Measurements from ENCODE around the gene SLC35G3. TPM values are rescaled to one million over a fixed set of nuclear protein-coding genes. Genes with fewer than 3 reads are reported as not detected.
"Not testable (repeated sequence)": the region's sequence is repeated elsewhere in the genome, so short reads cannot be mapped to it uniquely, and the experiment has no call there.

The SLC35G3 gene
- total RNA-seq, 2 donors from 2014 or later = not detected

DNA sequence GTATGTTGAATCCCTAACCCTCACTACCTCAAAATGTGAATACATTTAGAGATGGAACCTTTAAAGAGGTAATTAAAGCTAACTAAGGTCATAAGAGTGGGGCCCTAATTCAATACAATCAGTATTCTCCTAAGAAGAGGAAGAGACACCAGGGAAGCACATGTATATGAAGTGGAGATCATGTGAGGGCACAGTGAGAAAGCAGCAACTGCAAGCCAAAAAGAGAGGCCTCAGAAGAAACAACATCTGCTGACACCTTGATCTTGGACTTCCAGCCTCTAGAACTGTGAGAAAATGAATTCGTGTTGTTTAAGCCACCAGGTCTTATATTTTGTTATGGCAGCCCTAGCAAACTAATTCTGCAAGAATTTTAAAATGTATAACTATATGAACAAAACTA, 35.4 kb upstream of the SLC35G3 start:
- Mint-ChIP-seq H3K27me3 (ENCODE audit: low read depth) (no peaks in the 10 kb centered on the region), H3K9me3 (no peaks in the 10 kb centered on the region), H3K4me1 (ENCODE audit: low read depth) (peaks cover 41% of the 10 kb centered on the region), H3K36me3 (ENCODE audit: insufficient read depth in 2 of 2) (peaks cover 0 to 1% of the 10 kb centered on the region in 2 donors), H3K4me3 (no peak overlapping the region), H3K27ac (no peak overlapping the region)
- DNase-seq = no peak
- ATAC-seq (replicated peaks in 1 of 2) = no peak

DNA sequence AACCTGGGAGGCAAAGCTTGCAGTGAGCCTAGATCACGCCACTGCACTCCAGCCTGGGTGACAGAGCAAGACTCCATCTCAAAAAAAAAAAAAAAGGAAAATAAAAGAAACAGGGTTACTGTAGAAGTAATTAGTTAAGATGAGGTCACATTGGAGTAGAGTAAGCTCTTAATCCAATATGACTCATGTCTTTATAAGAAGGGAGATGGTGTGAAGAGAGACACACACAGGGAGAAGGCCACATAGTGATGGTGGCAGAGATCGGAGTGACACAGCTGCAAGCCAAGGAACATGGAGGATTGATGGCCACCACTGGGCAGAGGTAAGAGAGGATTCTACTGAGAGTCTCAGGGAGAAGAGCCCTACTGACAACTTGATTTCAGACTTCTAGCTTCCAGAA, 33.4 kb upstream of the SLC35G3 start:
- no peak overlapping the region for H3K27ac Mint-ChIP-seq
- peaks cover 1 to 5% of the 10 kb centered on the region in 2 donors for H3K9me3 Mint-ChIP-seq
- peaks cover 37% of the 10 kb centered on the region for H3K4me1 Mint-ChIP-seq (ENCODE audit: low read depth)
- H3K36me3 Mint-ChIP-seq (ENCODE audit: insufficient read depth in 2 of 2) = peaks cover 7 to 12% of the 10 kb centered on the region in 2 donors
- DNase-seq (no peak), ATAC-seq (replicated peaks in 1 of 2) (peak in 1 of 2 donors; percentile 32)
- H3K4me3 Mint-ChIP-seq = no peak overlapping the region
- H3K27me3 Mint-ChIP-seq (ENCODE audit: low read depth) = no peaks in the 10 kb centered on the region

DNA sequence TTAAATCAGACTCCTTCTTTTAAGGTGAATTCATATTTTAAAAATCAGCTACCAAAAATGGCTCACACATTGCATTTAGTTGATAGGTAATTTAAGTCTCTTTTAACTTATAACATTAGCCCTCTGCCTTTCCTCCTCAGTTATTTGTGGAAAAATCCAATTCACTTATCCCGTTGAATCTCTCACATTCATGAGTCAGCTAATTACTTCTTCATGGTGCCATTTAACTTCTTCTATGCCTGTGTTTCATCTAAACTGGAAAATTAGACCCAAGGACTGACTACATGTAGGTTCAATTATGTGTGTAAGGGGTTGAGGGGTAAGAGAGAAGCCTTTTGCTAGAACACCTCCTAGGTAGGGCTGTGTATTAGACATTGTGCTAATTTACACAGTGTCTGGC, 30.2 kb upstream of the SLC35G3 start:
- Mint-ChIP-seq H3K27me3 (ENCODE audit: low read depth) (no peaks in the 10 kb centered on the region), H3K36me3 (ENCODE audit: insufficient read depth in 2 of 2) (peaks cover 13 to 16% of the 10 kb centered on the region in 2 donors), H3K4me1 (ENCODE audit: low read depth) (peaks cover 25% of the 10 kb centered on the region), H3K9me3 (peaks cover 4 to 7% of the 10 kb centered on the region in 2 donors), H3K4me3 (peak overlapping the region in 1 of 2 donors; percentile 39), H3K27ac (no peak overlapping the region)
- DNase-seq (no peak), ATAC-seq (replicated peaks in 1 of 2) (no peak)

DNA sequence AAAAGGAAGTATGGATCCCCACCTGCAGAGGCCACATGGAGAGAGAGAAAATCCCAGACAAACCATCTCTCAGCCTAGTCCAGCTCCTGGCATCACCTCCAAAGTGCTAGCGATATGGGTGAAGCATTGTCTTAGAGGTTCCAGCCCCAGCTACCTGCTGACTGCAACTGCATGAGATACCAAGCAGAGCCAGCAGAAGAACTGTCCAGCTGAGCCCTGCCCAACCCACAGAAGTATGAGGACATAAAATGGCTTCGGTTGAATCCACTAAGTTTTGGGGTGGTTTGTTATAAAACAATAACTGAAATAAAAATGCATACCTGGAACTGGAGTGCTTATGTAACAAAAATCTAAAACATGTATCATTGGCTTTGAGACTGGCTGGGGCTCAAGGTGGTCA, 28.3 kb upstream of the SLC35G3 start:
- Mint-ChIP-seq H3K36me3 (ENCODE audit: insufficient read depth in 2 of 2) (peaks cover 13 to 16% of the 10 kb centered on the region in 2 donors), H3K27ac (no peak overlapping the region), H3K4me1 (ENCODE audit: low read depth) (peaks cover 27% of the 10 kb centered on the region), H3K27me3 (ENCODE audit: low read depth) (no peaks in the 10 kb centered on the region), H3K4me3 (no peak overlapping the region), H3K9me3 (peaks cover 4 to 7% of the 10 kb centered on the region in 2 donors)
- ATAC-seq (replicated peaks in 1 of 2) (no peak), DNase-seq (no peak)

DNA sequence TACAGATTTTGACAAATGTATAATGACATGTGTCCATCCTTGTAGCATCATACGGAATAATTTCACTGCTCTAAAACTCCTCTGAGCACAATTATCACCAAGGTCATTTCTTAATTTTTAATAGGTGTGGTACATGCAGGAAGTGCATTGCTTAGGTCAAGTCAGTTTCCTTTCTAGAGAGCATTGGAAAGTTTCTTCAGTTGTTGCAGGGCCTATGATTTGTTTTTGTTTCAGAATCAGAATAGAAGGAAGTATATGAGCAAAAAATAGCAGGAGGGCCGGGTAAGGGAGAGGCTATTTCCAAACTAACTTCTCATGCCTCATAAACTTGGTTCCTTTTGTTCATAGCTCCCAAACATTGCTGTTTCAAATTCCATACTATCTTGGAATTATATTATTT, 24.7 kb upstream of the SLC35G3 start:
- ATAC-seq (replicated peaks in 1 of 2) (no peak), DNase-seq (no peak)
- peak overlapping the region; percentile 65 to 94 for H3K4me3 Mint-ChIP-seq
- H3K27me3 Mint-ChIP-seq (ENCODE audit: low read depth) = peaks cover 5% of the 10 kb centered on the region
- H3K9me3 Mint-ChIP-seq = peaks cover 4 to 7% of the 10 kb centered on the region in 2 donors
- H3K27ac Mint-ChIP-seq = peak overlapping the region; percentile 94
- H3K36me3 Mint-ChIP-seq (ENCODE audit: insufficient read depth in 2 of 2) = peaks cover 11 to 16% of the 10 kb centered on the region in 2 donors
- peaks cover 58% of the 10 kb centered on the region for H3K4me1 Mint-ChIP-seq (ENCODE audit: low read depth)

DNA sequence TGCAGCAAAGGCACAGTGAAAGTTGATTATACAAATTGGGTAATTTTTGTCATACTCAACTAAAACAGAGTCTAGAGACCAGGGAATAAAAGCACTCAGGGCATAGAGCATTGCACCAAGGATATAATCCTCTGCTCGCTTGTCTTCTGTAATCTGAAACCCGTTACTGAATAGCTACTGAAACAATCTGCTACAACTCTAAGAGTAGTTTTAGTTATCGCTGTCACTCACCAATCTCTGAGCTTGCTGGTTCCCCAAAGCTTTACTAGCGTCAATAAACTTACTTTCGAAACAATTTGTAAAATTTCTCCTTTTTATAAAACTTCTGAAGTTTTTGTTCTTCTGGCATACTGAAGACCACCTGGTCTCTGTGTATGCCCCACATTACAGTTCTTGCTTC, 22.9 kb upstream of the SLC35G3 start:
- ATAC-seq (replicated peaks in 1 of 2) (no peak), DNase-seq (no peak)
- Mint-ChIP-seq H3K27ac (no peak overlapping the region), H3K27me3 (ENCODE audit: low read depth) (peaks cover 5% of the 10 kb centered on the region), H3K4me3 (peak overlapping the region in 1 of 2 donors; percentile 22), H3K4me1 (ENCODE audit: low read depth) (peaks cover 76% of the 10 kb centered on the region), H3K9me3 (peaks cover 2 to 5% of the 10 kb centered on the region in 2 donors), H3K36me3 (ENCODE audit: insufficient read depth in 2 of 2) (peaks cover 4 to 8% of the 10 kb centered on the region in 2 donors)

DNA sequence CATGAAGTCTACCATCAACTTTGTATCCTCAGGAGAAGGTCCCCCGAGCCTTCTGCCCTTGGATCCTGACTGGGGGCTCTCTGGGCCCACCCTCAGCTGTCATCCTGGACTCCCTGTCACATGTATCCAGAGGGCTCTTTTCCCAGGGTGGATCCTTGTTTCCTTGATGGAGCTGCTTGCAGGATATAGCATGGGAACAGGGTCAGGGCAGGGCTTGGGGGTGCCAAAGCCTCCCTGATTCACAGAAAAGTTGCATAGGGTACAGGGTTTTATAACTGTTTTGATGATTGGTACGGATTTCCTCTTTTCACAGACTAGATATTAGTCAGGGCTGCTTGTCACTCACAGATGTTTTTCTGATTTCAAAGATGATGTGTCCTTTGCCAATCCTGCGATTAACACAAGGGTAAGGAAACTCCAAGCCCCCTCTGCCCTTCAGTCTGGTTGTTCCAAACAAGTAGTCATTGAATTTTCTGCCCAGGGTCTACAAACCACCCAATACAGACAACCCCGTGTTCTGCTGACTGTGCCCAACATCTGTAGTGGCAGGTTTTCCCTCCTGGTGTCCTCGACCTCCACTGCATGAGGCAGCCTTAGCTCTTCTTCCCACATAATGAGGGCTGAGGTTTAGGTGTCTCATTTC, 20.6 kb upstream of the SLC35G3 start:
- Mint-ChIP-seq H3K27me3 (ENCODE audit: low read depth) (peaks cover 5% of the 10 kb centered on the region), H3K9me3 (peaks cover 0 to 3% of the 10 kb centered on the region in 2 donors), H3K4me3 (peak overlapping the region; percentile 82 to 89), H3K4me1 (ENCODE audit: low read depth) (peaks cover 90% of the 10 kb centered on the region), H3K36me3 (ENCODE audit: insufficient read depth in 2 of 2) (peaks cover 1 to 5% of the 10 kb centered on the region in 2 donors), H3K27ac (peak overlapping the region; percentile 84)
- ATAC-seq (replicated peaks in 1 of 2) = peak; percentile 68 to 72
- DNase-seq = peak; percentile 51 to 56

DNA sequence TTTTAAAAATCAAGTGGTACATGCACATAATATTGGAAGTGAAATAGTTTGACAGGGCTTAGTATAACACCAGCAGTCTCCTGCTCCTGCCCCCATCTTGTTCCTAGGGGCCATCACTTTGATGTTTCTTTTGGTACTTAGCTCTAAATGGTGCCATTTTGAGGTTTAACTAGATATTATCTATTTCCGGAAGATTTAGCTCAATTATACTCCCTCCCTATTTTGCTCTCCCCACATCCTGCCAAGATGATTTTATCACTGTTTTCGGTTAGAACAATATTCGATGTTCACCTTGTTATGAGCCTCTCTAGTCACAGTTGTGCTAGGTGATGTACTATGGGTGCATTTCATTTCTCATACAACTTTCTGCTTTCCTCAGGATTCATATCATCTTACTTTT, 20.0 kb upstream of the SLC35G3 start:
- H3K9me3 Mint-ChIP-seq = peaks cover 0 to 3% of the 10 kb centered on the region in 2 donors
- ATAC-seq (replicated peaks in 1 of 2) = peak; percentile 70 to 78
- peak overlapping the region; percentile 82 to 89 for H3K4me3 Mint-ChIP-seq
- peaks cover 1 to 5% of the 10 kb centered on the region in 2 donors for H3K36me3 Mint-ChIP-seq (ENCODE audit: insufficient read depth in 2 of 2)
- peaks cover 84% of the 10 kb centered on the region for H3K4me1 Mint-ChIP-seq (ENCODE audit: low read depth)
- DNase-seq = peak; percentile 24 to 51
- peak overlapping the region; percentile 84 for H3K27ac Mint-ChIP-seq
- peaks cover 5% of the 10 kb centered on the region for H3K27me3 Mint-ChIP-seq (ENCODE audit: low read depth)

DNA sequence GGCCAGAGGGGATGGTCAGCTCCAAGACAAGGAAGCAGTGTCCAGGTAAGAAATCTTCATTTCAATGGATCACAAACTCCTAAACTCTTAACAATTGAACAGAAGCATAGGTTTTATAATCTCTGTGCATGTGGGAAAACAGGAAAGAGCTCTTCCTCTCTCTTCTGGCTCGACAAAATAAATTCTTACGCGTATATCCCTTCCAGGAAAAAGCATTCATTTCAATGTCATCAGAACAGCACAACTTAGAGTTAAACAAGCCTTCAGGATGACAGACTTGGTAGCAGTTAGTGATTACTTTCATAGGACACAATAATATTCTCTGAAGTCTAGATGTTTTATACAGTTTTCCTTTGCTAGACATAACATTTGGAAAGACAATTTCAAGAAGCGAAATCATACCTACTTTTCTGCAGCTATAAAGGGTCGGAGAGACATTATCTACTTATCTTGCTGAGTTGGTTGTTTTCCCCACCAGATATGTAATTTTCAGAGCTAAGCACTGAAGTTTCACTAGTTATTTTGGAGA, 19.3 kb upstream of the SLC35G3 start:
- ATAC-seq (replicated peaks in 1 of 2) = no peak
- H3K4me1 Mint-ChIP-seq (ENCODE audit: low read depth) = peaks cover 77% of the 10 kb centered on the region
- H3K4me3 Mint-ChIP-seq = peak overlapping the region; percentile 82 to 89
- H3K27me3 Mint-ChIP-seq (ENCODE audit: low read depth) = peaks cover 5% of the 10 kb centered on the region
- peak overlapping the region; percentile 84 for H3K27ac Mint-ChIP-seq
- peaks cover 0 to 3% of the 10 kb centered on the region in 2 donors for H3K9me3 Mint-ChIP-seq
- H3K36me3 Mint-ChIP-seq (ENCODE audit: insufficient read depth in 2 of 2) = peaks cover 1 to 5% of the 10 kb centered on the region in 2 donors
- no peak for DNase-seq

DNA sequence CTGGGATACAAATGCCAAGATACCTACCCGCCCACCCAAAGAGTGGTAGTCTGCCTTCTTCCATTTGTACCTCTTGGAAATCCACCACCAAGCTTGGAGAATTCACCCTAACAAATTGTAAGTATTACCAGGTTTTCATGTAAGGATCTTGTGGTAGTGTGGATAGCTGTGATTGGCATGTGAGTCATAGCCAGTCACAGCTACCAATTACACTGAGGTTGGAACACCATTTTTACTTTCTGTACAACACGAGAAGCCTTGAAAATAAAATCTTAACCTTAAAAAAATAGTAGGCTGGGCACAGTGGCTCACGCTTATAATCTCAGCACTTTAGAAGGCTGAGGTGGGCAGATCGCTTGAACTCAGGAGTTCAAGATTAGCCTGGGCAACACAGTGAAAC, 18.5 kb upstream of the SLC35G3 start:
- peaks cover 70% of the 10 kb centered on the region for H3K4me1 Mint-ChIP-seq (ENCODE audit: low read depth)
- peaks cover 0 to 3% of the 10 kb centered on the region in 2 donors for H3K9me3 Mint-ChIP-seq
- peak; percentile 20 to 26 for ATAC-seq (replicated peaks in 1 of 2)
- peak overlapping the region; percentile 82 to 89 for H3K4me3 Mint-ChIP-seq
- H3K27ac Mint-ChIP-seq = peak overlapping the region; percentile 84
- H3K27me3 Mint-ChIP-seq (ENCODE audit: low read depth) = peaks cover 5% of the 10 kb centered on the region
- peaks cover 1 to 5% of the 10 kb centered on the region in 2 donors for H3K36me3 Mint-ChIP-seq (ENCODE audit: insufficient read depth in 2 of 2)
- DNase-seq = no peak

DNA sequence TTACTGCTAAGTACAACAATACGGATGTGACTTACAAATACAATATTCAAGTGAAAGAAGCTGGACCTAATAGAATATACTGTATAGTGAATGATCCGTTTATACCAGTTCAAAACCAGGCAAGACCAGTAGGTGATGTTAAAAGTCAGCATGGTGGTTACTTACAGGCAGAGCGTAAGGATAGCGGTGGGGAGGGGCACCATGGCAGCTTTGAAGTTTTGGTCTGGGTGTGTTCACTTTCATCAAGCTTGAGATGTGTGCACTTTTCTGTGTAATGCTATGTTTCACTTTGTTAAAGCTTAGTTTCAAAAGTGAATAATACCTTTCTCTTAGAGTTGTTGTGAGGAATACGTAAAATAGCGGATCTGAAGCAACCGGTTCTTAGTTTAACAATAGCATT, 16.5 kb upstream of the SLC35G3 start:
- Mint-ChIP-seq H3K36me3 (ENCODE audit: insufficient read depth in 2 of 2) (peaks cover 1 to 5% of the 10 kb centered on the region in 2 donors), H3K4me3 (peak overlapping the region; percentile 16 to 43), H3K4me1 (ENCODE audit: low read depth) (peaks cover 68% of the 10 kb centered on the region), H3K27ac (no peak overlapping the region), H3K27me3 (ENCODE audit: low read depth) (no peaks in the 10 kb centered on the region), H3K9me3 (peaks cover 0 to 3% of the 10 kb centered on the region in 2 donors)
- ATAC-seq (replicated peaks in 1 of 2) (peak in 1 of 2 donors; percentile 17), DNase-seq (peak in 1 of 2 donors; percentile 43)

DNA sequence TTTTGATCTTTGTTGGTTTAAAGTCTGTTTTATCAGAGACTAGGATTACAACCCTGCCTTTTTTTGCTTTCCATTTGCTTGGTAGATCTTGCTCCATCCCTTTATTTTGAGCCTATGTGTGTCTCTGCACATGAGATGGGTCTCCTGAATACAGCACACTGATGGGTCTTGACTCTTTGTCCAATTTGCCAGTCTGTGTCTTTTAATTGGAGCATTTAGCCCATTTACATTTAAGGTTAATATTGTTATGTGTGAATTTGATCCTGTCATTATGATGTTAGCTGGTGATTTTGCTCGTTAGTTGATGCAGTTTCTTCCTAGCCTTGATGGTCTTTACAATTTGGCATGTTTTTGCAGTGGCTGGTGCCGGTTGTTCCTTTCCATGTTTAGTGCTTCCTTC, 8.4 kb upstream of the SLC35G3 start:
- H3K4me1 Mint-ChIP-seq (ENCODE audit: low read depth) = peaks cover 20% of the 10 kb centered on the region
- not testable (repeated sequence) for ATAC-seq (replicated peaks in 1 of 2); H3K4me3 Mint-ChIP-seq

DNA sequence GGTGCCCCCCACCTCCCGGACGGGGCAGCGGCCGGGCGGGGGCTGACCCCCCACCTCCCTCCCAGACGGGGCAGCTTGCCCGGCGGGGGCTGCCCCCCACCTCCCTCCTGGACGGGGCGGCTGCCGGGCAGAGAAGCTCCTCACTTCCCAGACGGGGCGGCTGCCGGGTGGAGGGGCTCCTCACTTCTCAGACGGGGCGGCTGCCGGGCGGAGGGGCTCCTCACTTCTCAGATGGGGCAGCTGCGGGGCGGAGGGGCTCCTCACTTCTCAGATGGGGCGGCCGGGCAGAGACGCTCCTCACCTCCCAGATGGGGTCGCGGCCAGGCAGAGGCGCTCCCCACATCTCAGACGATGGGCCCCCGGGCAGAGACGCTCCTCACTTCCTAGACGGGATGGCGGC, 869 bp upstream of the SLC35G3 start:
- Mint-ChIP-seq H3K36me3 (ENCODE audit: insufficient read depth in 2 of 2) (peaks cover 5 to 18% of the 10 kb centered on the region in 2 donors), H3K4me1 (ENCODE audit: low read depth) (peaks cover 14% of the 10 kb centered on the region)
- not testable (repeated sequence) for H3K27me3 Mint-ChIP-seq (ENCODE audit: low read depth); DNase-seq; H3K4me3 Mint-ChIP-seq; ATAC-seq (replicated peaks in 1 of 2); H3K9me3 Mint-ChIP-seq; H3K27ac Mint-ChIP-seq

More for the DNA sequence above, 8.4 kb upstream of the SLC35G3 start:
- H3K27ac Mint-ChIP-seq; H3K27me3 Mint-ChIP-seq (ENCODE audit: low read depth); DNase-seq: not testable (repeated sequence)
- Mint-ChIP-seq H3K36me3 (ENCODE audit: insufficient read depth in 2 of 2) (peaks cover 15 to 32% of the 10 kb centered on the region in 2 donors), H3K9me3 (peaks cover 14 to 17% of the 10 kb centered on the region in 2 donors)

All from activated T-cell treated with anti-CD3 and anti-CD28 coated beads, Interleukin-2, amount 50 U/mL, for 72 hours (primary cell).